OCI-LY7 (cell line): ENCODE measurements around the gene HSPB3.

Experiments used
- CTCF ChIP-seq: fragments of 200-600 bp; sonication (generic); conservative IDR thresholded peaks from 2 replicates; pipeline ENCODE4 v1.5.1; 2014; ENCODE audit warnings: mild to moderate bottlenecking, antibody characterized with exemption, low read length, moderate library complexity, mixed read lengths
- EZH2phosphoT487 ChIP-seq: fragments of 200-600 bp; sonication (generic); IDR thresholded peaks from 2 replicates; pipeline ENCODE4 v1.6.1; 2018; ENCODE audit warnings: low read depth, borderline replicate concordance, mild to moderate bottlenecking, mixed run types, antibody characterized with exemption, low read length, moderate library complexity, mixed read lengths

- TF ChIP-seq CTCF: no peak
- no peak for TF ChIP-seq EZH2phosphoT487
These were observed 8.2 kb downstream of the HSPB3 start for GRCh38 chr5:54463713-54464112.
